Common myeloid progenitor, CD34-positive (primary cell): ENCODE measurements around the gene PCSK1N.

ENCODE experiments used
- CTCF ChIA-PET: fragments of 350-600 bp; sonication (Branson Sonifier 250); formaldehyde crosslinking; loops from one replicate; lab custom pipeline; 2021; ENCODE audit warnings: antibody characterized with exemption; lab: Charles Lee
- POLR2A ChIA-PET: fragments of 350-600 bp; sonication (Branson Sonifier 250); formaldehyde crosslinking; loops from one replicate; lab custom pipeline; 2021; ENCODE audit warnings: antibody characterized with exemption; lab: Charles Lee
- DNase-seq, 3 donors: peaks; one replicate each; pipeline versions ENCODE4 v3.0.0 to v3.0.0-alpha.2; 2013
- H3K27ac ChIP-seq, 2 experiments: 1 replicate in 1 of 2; 2 replicates in 1 of 2; pipeline ENCODE4 v1.7.0; 2013; ENCODE audit warnings: inconsistent platforms in 2 of 2, low read length in 2 of 2, mild to moderate bottlenecking in 2 of 2, low read depth in 1 of 2, moderate library complexity in 1 of 2; ENCODE audit not compliant: severe bottlenecking in 2 of 2, insufficient read depth in 1 of 2, poor library complexity in 1 of 2
- H3K27me3 ChIP-seq, 5 experiments: replicated peaks in 2 of 5; 1 replicate in 3 of 5; 2 replicates in 2 of 5; pipeline versions ENCODE4 v1.6.1 to v1.7.0; 2013; ENCODE audit warnings: low read length in 4 of 5, mild to moderate bottlenecking in 2 of 5, moderate library complexity in 2 of 5, inconsistent platforms in 1 of 5; ENCODE audit not compliant: insufficient read depth in 5 of 5, control insufficient read depth in 4 of 5
- H3K36me3 ChIP-seq, 4 experiments: 1 replicate in 2 of 4; 2 replicates in 2 of 4; pipeline versions ENCODE4 v1.6.1 to v1.7.0; 2013; ENCODE audit warnings: low read length in 3 of 4, control low read depth in 1 of 4, mild to moderate bottlenecking in 1 of 4; ENCODE audit not compliant: control insufficient read depth in 4 of 4, insufficient read depth in 4 of 4
- H3K4me1 ChIP-seq, 4 experiments: 1 replicate in 3 of 4; 2 replicates in 1 of 4; pipeline versions ENCODE4 v1.6.1 to v1.7.1; 2013; ENCODE audit warnings: low read length in 3 of 4, mild to moderate bottlenecking in 3 of 4, control low read depth in 1 of 4, inconsistent platforms in 1 of 4, moderate library complexity in 1 of 4; ENCODE audit not compliant: control insufficient read depth in 4 of 4, insufficient read depth in 4 of 4; ENCODE audit errors: control extremely low read depth in 1 of 4
- H3K4me3 ChIP-seq, 7 experiments: 1 replicate in 4 of 7; 2 replicates in 3 of 7; pipeline versions ENCODE4 v1.5.1 to v1.7.0; 2013; ENCODE audit warnings: mild to moderate bottlenecking in 7 of 7, low read length in 6 of 7, moderate library complexity in 6 of 7, inconsistent platforms in 2 of 7, low read depth in 2 of 7, control low read depth in 1 of 7; ENCODE audit not compliant: insufficient read depth in 4 of 7, control insufficient read depth in 1 of 7; ENCODE audit errors: extremely low read depth in 1 of 7
- H3K9me3 ChIP-seq, 5 experiments: 1 replicate in 4 of 5; 2 replicates in 1 of 5; pipeline versions ENCODE4 v1.6.1 to v1.7.1; 2013; ENCODE audit warnings: low read length in 4 of 5, mild to moderate bottlenecking in 2 of 5, inconsistent platforms in 1 of 5, low read depth in 1 of 5, moderate library complexity in 1 of 5; ENCODE audit not compliant: control insufficient read depth in 4 of 5, insufficient read depth in 2 of 5; ENCODE audit errors: control extremely low read depth in 1 of 5
- WGBS: methylation state at CpG from one replicate; pipeline ENCODE4 v1.1.5; 2013; ENCODE audit not compliant: insufficient coverage; 5-methylcytosine and 5-hydroxymethylcytosine counted together

The PCSK1N gene

GRCh38 chrX:48814722-48815121, 20.7 kb downstream of the PCSK1N start:
- H3K27me3 ChIP-seq = no peaks in the 10 kb centered on the region
- no peak overlapping the region for H3K27ac ChIP-seq
- ChIA-PET CTCF (no interaction called here), POLR2A (no interaction called here)
- no peaks in the 10 kb centered on the region for H3K9me3 ChIP-seq
- no peak for DNase-seq
- no peak overlapping the region for H3K4me3 ChIP-seq
- 95% methylated on average over 6 of the region's 8 CpGs for WGBS
- H3K36me3 ChIP-seq = peaks cover 0 to 40% (median 21%) of the 10 kb centered on the region in 4 experiments
- H3K4me1 ChIP-seq = peaks cover 0 to 3% (median 0%) of the 10 kb centered on the region in 4 experiments

GRCh38 chrX:48813644-48814043, 21.8 kb downstream of the PCSK1N start:
- peaks cover 0 to 35% (median 19%) of the 10 kb centered on the region in 4 experiments for H3K36me3 ChIP-seq
- no peaks in the 10 kb centered on the region for H3K9me3 ChIP-seq
- no peak overlapping the region for H3K27ac ChIP-seq
- H3K27me3 ChIP-seq = no peaks in the 10 kb centered on the region
- POLR2A ChIA-PET = no interaction called here
- no peak for DNase-seq
- peaks cover 0 to 3% (median 0%) of the 10 kb centered on the region in 4 experiments for H3K4me1 ChIP-seq
- no peak overlapping the region for H3K4me3 ChIP-seq
- 91% methylated on average over 7 of the region's 8 CpGs for WGBS
- CTCF ChIA-PET = no interaction called here

- peaks cover 0 to 8% (median 0%) of the 10 kb centered on the region in 5 experiments for H3K27me3 ChIP-seq
- peaks cover 0 to 5% (median 0%) of the 10 kb centered on the region in 5 experiments for H3K9me3 ChIP-seq
- CTCF ChIA-PET = no interaction called here
- POLR2A ChIA-PET = no interaction called here
- no peak overlapping the region for H3K4me3 ChIP-seq
- peaks cover 2 to 9% (median 7%) of the 10 kb centered on the region in 4 experiments for H3K4me1 ChIP-seq
- no peak overlapping the region for H3K27ac ChIP-seq
- DNase-seq = no peak
- 88% methylated on average over 3 of the region's 4 CpGs for WGBS
- peaks cover 0 to 20% (median 11%) of the 10 kb centered on the region in 4 experiments for H3K36me3 ChIP-seq
Observed at GRCh38 chrX:48806081-48806480, 29.3 kb downstream of the PCSK1N start.

GRCh38 chrX:48802905-48803200, 32.6 kb downstream of the PCSK1N start:
- WGBS = 54% methylated on average over 4 of the region's 4 CpGs
- H3K27ac ChIP-seq = peak overlapping the region; percentile 90 to 95
- H3K36me3 ChIP-seq = peaks cover 0 to 17% (median 11%) of the 10 kb centered on the region in 4 experiments
- peaks cover 0 to 5% (median 0%) of the 10 kb centered on the region in 5 experiments for H3K9me3 ChIP-seq
- no peak for DNase-seq
- peaks cover 2 to 19% (median 17%) of the 10 kb centered on the region in 4 experiments for H3K4me1 ChIP-seq
- ChIA-PET CTCF (no interaction called here), POLR2A (no interaction called here)
- H3K27me3 ChIP-seq = peaks cover 0 to 8% (median 0%) of the 10 kb centered on the region in 5 experiments
- H3K4me3 ChIP-seq = peak overlapping the region in 6 of 7 experiments; percentile 66 to 84 (median 70)

- Histone ChIP-seq H3K27ac (peak overlapping the region; percentile 90 to 95), H3K4me1 (peaks cover 2 to 19% (median 17%) of the 10 kb centered on the region in 4 experiments), H3K4me3 (peak overlapping the region; percentile 44 to 84 (median 70)), H3K9me3 (peaks cover 0 to 5% (median 0%) of the 10 kb centered on the region in 5 experiments), H3K36me3 (peaks cover 0 to 15% (median 11%) of the 10 kb centered on the region in 4 experiments), H3K27me3 (peaks cover 0 to 8% (median 0%) of the 10 kb centered on the region in 5 experiments)
- ChIA-PET CTCF (no interaction called here), POLR2A (interaction anchor here (1.1 to 1.5 kb wide), 2 partner anchors 65 to 126 kb away, joined by 3 to 4 read pairs; no protein-coding TSS in a partner anchor)
- 47% methylated on average over 22 of the region's 40 CpGs for WGBS
- peak; percentile 73 to 86 (median 85) for DNase-seq
Observed at GRCh38 chrX:48802089-48802904, 33.1 kb downstream of the PCSK1N start.

GRCh38 chrX:48801280-48802088, 33.9 kb downstream of the PCSK1N start, which contains the start of gene HDAC6:
HDAC6 (plus strand) TSS chrX:48802067; CDS start chrX:48802693, 626 bp downstream.
- peak within 1 kb of the TSS; percentile 90 to 95 for H3K27ac ChIP-seq
- peak; percentile 98 to 99 (median 99) for DNase-seq
- POLR2A ChIA-PET = interaction anchor here (1.1 to 1.5 kb wide), 3 partner anchors 64 to 125 kb away, joined by 3 to 4 read pairs (median 4); partner anchors contain the start of genes PQBP1 and TIMM17B
- CTCF ChIA-PET = no interaction called here
- H3K27me3 ChIP-seq = peaks cover 0 to 8% (median 0%) of the 10 kb centered on the region in 5 experiments
- peaks cover 0 to 15% (median 10%) of the 10 kb centered on the region in 4 experiments for H3K36me3 ChIP-seq
- peaks cover 0 to 5% (median 0%) of the 10 kb centered on the region in 5 experiments for H3K9me3 ChIP-seq
- WGBS = 42% methylated on average over 82 of the region's 89 CpGs
- peaks cover 2 to 19% (median 17%) of the 10 kb centered on the region in 4 experiments for H3K4me1 ChIP-seq
- peak within 1 kb of the TSS; percentile 53 to 87 (median 75) for H3K4me3 ChIP-seq
